ENCODE measurements around the gene ILRUN.
"Not testable (repeated sequence)": the region's sequence is repeated elsewhere in the genome, so short reads cannot be mapped to it uniquely, and the experiment has no call there.

ILRUN gene

GRCh38 chr6:34664256-34664971 is 32.2 kb downstream of the ILRUN start:
- no peak for TF ChIP-seq POLR2A (IDR thresholded peaks at IDR 0.05; ENCODE audit: low read depth, low read length)
- peak; percentile 87 for FAIRE-seq
- DNase-seq (ENCODE audit: insufficient read length, low spot score) = no peak

GRCh38 chr6:34663831-34664255 is 32.7 kb downstream of the ILRUN start:
- peak; percentile 78 for FAIRE-seq
- no peak for TF ChIP-seq POLR2A (IDR thresholded peaks at IDR 0.05; ENCODE audit: low read depth, low read length)
- no peak for DNase-seq (ENCODE audit: insufficient read length, low spot score)

- TF ChIP-seq POLR2A (IDR thresholded peaks at IDR 0.05; ENCODE audit: low read depth, low read length) = no peak
- no peak for FAIRE-seq
- DNase-seq (ENCODE audit: insufficient read length, low spot score) = no peak
Observed at GRCh38 chr6:34663371-34663770, 33.2 kb downstream of the ILRUN start.

- no peak for TF ChIP-seq POLR2A (IDR thresholded peaks at IDR 0.05; ENCODE audit: low read depth, low read length)
- FAIRE-seq = no peak
- DNase-seq (ENCODE audit: insufficient read length, low spot score) = no peak
Observed at GRCh38 chr6:34661357-34661756, 35.2 kb downstream of the ILRUN start.

- DNase-seq (ENCODE audit: insufficient read length, low spot score) (no peak), FAIRE-seq (no peak)
- TF ChIP-seq POLR2A (IDR thresholded peaks at IDR 0.05; ENCODE audit: low read depth, low read length) = no peak
Observed at GRCh38 chr6:34658605-34659265, 37.8 kb downstream of the ILRUN start.

- FAIRE-seq; DNase-seq (ENCODE audit: insufficient read length, low spot score): not testable (repeated sequence)
Observed at GRCh38 chr6:34657979-34658480, 38.5 kb downstream of the ILRUN start.

- no peak for TF ChIP-seq POLR2A (IDR thresholded peaks at IDR 0.05; ENCODE audit: low read depth, low read length)
- DNase-seq (ENCODE audit: insufficient read length, low spot score) = no peak
- peak; percentile 98 for FAIRE-seq
Observed at GRCh38 chr6:34657307-34657978, 39.1 kb downstream of the ILRUN start.

GRCh38 chr6:34657037-34657306 is 39.6 kb downstream of the ILRUN start:
- no peak for DNase-seq (ENCODE audit: insufficient read length, low spot score)

GRCh38 chr6:34656378-34657036 is 40.1 kb downstream of the ILRUN start:
- FAIRE-seq (peak; percentile 64), DNase-seq (ENCODE audit: insufficient read length, low spot score) (no peak)
- TF ChIP-seq POLR2A (IDR thresholded peaks at IDR 0.05; ENCODE audit: low read depth, low read length) = no peak

More at GRCh38 chr6:34657037-34657306, 39.6 kb downstream of the ILRUN start:
- no peak for TF ChIP-seq POLR2A (IDR thresholded peaks at IDR 0.05; ENCODE audit: low read depth, low read length)
- no peak for FAIRE-seq

- not testable (repeated sequence) for FAIRE-seq; DNase-seq (ENCODE audit: insufficient read length, low spot score)
Observed at GRCh38 chr6:34655876-34656377, 40.6 kb downstream of the ILRUN start.

GRCh38 chr6:34654061-34654710 is 42.4 kb downstream of the ILRUN start:
- peak; percentile 11 for FAIRE-seq
- no peak for TF ChIP-seq POLR2A (IDR thresholded peaks at IDR 0.05; ENCODE audit: low read depth, low read length)
- DNase-seq (ENCODE audit: insufficient read length, low spot score) = no peak

GRCh38 chr6:34652263-34652662 is 44.3 kb downstream of the ILRUN start:
- no peak for TF ChIP-seq POLR2A (IDR thresholded peaks at IDR 0.05; ENCODE audit: low read depth, low read length)
- DNase-seq (ENCODE audit: insufficient read length, low spot score) (no peak), FAIRE-seq (no peak)

GRCh38 chr6:34650823-34651222 is 45.7 kb downstream of the ILRUN start:
- DNase-seq (ENCODE audit: insufficient read length, low spot score) = no peak
- TF ChIP-seq POLR2A (IDR thresholded peaks at IDR 0.05; ENCODE audit: low read depth, low read length) = no peak
- FAIRE-seq = no peak

GRCh38 chr6:34650232-34650631 is 46.3 kb downstream of the ILRUN start:
- not testable (repeated sequence) for DNase-seq (ENCODE audit: insufficient read length, low spot score); FAIRE-seq

Measured in H54 (cell line).